ENCODE data around the gene ARL4C. TPM values are rescaled to one million over a fixed set of nuclear protein-coding genes. Genes with fewer than 3 reads are reported as not detected.

The ARL4C gene
- polyA plus RNA-seq, 2 of the 4 experiments (the other 2 are of a cell fraction), result 70.4 to 70.9 TPM

GRCh38 chr2:234534515-234534914, 37.6 kb upstream of the ARL4C start:
- H3K4me1 ChIP-seq, result no peaks in the 10 kb centered on the region
- FAIRE-seq, result no peak
- 75% methylated on average over 8 of the region's 8 CpGs for WGBS (ENCODE audit: missing lambda C conversion rate)
- peaks cover 8% of the 10 kb centered on the region; the same call in 2 of the 3 replicates for H3K9me3 ChIP-seq
- ChIA-PET POLR2A (no interaction called here), CTCF (interaction anchor here (0.6 to 3.5 kb wide), 5 partner anchors 10 to 582 kb away, joined by 3 to 30 read pairs (median 3); no protein-coding TSS in a partner anchor)
- no peak for ATAC-seq
- no peak overlapping the region for H3K27ac ChIP-seq
- no peak for DNase-seq (ENCODE audit: low read depth in 1 of 2, low spot score in 1 of 2)
- no peak overlapping the region for H3K4me2 ChIP-seq
- H3K4me3 ChIP-seq, result no peak overlapping the region
- TF ChIP-seq JUNB (IDR thresholded peaks at IDR 0.05), result no peak
- no peak for TF ChIP-seq HES2 (IDR thresholded peaks at IDR 0.05)
- no peak for TF ChIP-seq JUN (IDR thresholded peaks at IDR 0.05)
- TF ChIP-seq RCOR1 (IDR thresholded peaks at IDR 0.05; ENCODE audit: low read depth, low read length), result no peak
- TF ChIP-seq, protein P1, sequence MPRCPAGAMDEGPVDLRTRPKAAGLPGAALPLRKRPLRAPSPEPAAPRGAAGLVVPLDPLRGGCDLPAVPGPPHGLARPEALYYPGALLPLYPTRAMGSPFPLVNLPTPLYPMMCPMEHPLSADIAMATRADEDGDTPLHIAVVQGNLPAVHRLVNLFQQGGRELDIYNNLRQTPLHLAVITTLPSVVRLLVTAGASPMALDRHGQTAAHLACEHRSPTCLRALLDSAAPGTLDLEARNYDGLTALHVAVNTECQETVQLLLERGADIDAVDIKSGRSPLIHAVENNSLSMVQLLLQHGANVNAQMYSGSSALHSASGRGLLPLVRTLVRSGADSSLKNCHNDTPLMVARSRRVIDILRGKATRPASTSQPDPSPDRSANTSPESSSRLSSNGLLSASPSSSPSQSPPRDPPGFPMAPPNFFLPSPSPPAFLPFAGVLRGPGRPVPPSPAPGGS (IDR thresholded peaks at IDR 0.05), result no peak
- no peak for TF ChIP-seq NR3C1 (IDR thresholded peaks at IDR 0.05)
- TF ChIP-seq CHD4 (IDR thresholded peaks at IDR 0.05; ENCODE audit: borderline replicate concordance), result no peak
- no peak for TF ChIP-seq SMC3 (IDR thresholded peaks at IDR 0.05)
- TF ChIP-seq RNF2 (IDR thresholded peaks at IDR 0.05; ENCODE audit: borderline replicate concordance, low read depth), result no peak
- no peak for TF ChIP-seq HEYL (CRISPR knock-in tag; IDR thresholded peaks at IDR 0.05)
- TF ChIP-seq ESRRA (IDR thresholded peaks at IDR 0.05; ENCODE audit: borderline replicate concordance, low read length), result no peak

DNA sequence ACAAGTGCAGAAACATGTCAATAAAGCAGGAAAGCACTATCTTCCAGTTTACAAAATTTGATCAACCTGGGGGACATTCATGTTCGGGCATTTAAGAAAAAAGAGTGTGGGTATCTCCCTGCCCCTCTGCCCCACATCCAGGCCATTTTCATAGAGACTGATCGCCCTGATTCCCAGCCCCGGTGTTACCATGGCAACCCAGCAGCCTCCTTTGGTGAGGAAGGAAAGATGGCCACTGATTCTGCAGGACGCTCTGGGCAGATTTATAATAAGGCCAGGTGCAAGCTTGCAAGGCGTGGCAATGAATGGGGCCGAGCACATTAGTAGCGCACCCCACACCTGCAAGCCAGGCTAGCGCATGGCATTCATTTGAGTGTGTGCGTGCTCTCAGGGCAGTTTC, 36.7 kb upstream of the ARL4C start:
- H3K27ac ChIP-seq, result no peak overlapping the region
- no peaks in the 10 kb centered on the region for H3K4me1 ChIP-seq
- ChIA-PET POLR2A (no interaction called here), CTCF (interaction anchor here (0.6 to 1.4 kb wide), 2 partner anchors 12 to 31 kb away, joined by 3 to 6 read pairs; no protein-coding TSS in a partner anchor)
- no peak overlapping the region for H3K4me2 ChIP-seq
- TF ChIP-seq MYC (IDR thresholded peaks at IDR 0.05; ENCODE audit: borderline replicate concordance, low read length) (no peak), POLR2A (IDR thresholded peaks at IDR 0.05; ENCODE audit: low read length) (no peak), MAFK (IDR thresholded peaks at IDR 0.05; ENCODE audit: partially characterized antibody) (no peak), CEBPB (IDR thresholded peaks at IDR 0.05) (no peak)
- WGBS (ENCODE audit: missing lambda C conversion rate), result 79% methylated on average over 5 of the region's 9 CpGs
- no peak for DNase-seq (ENCODE audit: low read depth in 1 of 2, low spot score in 1 of 2)
- H3K4me3 ChIP-seq, result no peak overlapping the region
- FAIRE-seq, result no peak
- no peak for ATAC-seq
- peaks cover 7% of the 10 kb centered on the region; the same call in 2 of the 3 replicates for H3K9me3 ChIP-seq

- CTCF ChIA-PET, result interaction anchor here (5.6 kb wide), 1 partner anchor 16 kb away, joined by 27 read pairs; no protein-coding TSS in a partner anchor
- POLR2A ChIA-PET, result no interaction called here
Observed at GRCh38 chr2:234528410-234529148, 31.7 kb upstream of the ARL4C start.

GRCh38 chr2:234526711-234527110, 29.8 kb upstream of the ARL4C start:
- ChIA-PET POLR2A (no interaction called here), CTCF (interaction anchor here (1.2 kb wide), 1 partner anchor 669 kb away, joined by 3 read pairs; no protein-coding TSS in a partner anchor)
- Histone ChIP-seq H3K4me2 (no peak overlapping the region), H3K27ac (no peak overlapping the region), H3K9me3 (0 out of 3 replicates have a peak, but pooled peaks cover 4% of the 10 kb centered on the region), H3K4me1 (no peaks in the 10 kb centered on the region), H3K4me3 (no peak overlapping the region)
- no peak for ATAC-seq
- TF ChIP-seq HOXB13 (CRISPR knock-in tag; IDR thresholded peaks at IDR 0.05; ENCODE audit: low read depth) (no peak), ZNF302 (CRISPR knock-in tag; IDR thresholded peaks at IDR 0.05) (no peak), HMGXB4 (CRISPR knock-in tag; IDR thresholded peaks at IDR 0.05; ENCODE audit: borderline replicate concordance) (no peak)
- no peak for DNase-seq (ENCODE audit: low read depth in 1 of 2, low spot score in 1 of 2)
- FAIRE-seq, result no peak
- 70% methylated on average over 3 of the region's 3 CpGs for WGBS (ENCODE audit: missing lambda C conversion rate)

More at GRCh38 chr2:234528410-234529148, 31.7 kb upstream of the ARL4C start:
- Histone ChIP-seq H3K4me2 (no peak overlapping the region), H3K4me3 (no peak overlapping the region), H3K4me1 (no peaks in the 10 kb centered on the region), H3K9me3 (0 out of 3 replicates have a peak, but pooled peaks cover 4% of the 10 kb centered on the region), H3K27ac (no peak overlapping the region)
- no peak for DNase-seq (ENCODE audit: low read depth in 1 of 2, low spot score in 1 of 2)
- TF ChIP-seq RCOR1 (IDR thresholded peaks at IDR 0.05; ENCODE audit: low read depth, low read length) (no peak), ZC3H11A (IDR thresholded peaks at IDR 0.05) (no peak), RAD21 (conservative IDR thresholded peaks at IDR 0.05 in 1 of 2, IDR thresholded peaks at IDR 0.05 in 1 of 2) (0 out of 5 replicates have a peak, but pooled peaks of 1 of the 2 experiments have one; percentile 11)
- ATAC-seq, result peak in 1 of 2 experiments; percentile 51; a peak in 3 of 6 replicates
- WGBS (ENCODE audit: missing lambda C conversion rate), result 86% methylated on average over 8 of the region's 8 CpGs
- no peak for FAIRE-seq
